ENCODE data around the gene CDC5L. TPM values are rescaled to one million over a fixed set of nuclear protein-coding genes. Genes with fewer than 3 reads are reported as not detected.

CDC5L gene
- total RNA-seq, 1 donor from 2014 or later = 18.2 TPM

- Mint-ChIP-seq H3K4me1 (ENCODE audit: low read depth, unreplicated experiment) (peaks cover 19% of the 10 kb centered on the region), H3K36me3 (ENCODE audit: low read depth, unreplicated experiment) (no peaks in the 10 kb centered on the region), H3K9me3 (ENCODE audit: unreplicated experiment) (peaks cover 2% of the 10 kb centered on the region), H3K27ac (ENCODE audit: unreplicated experiment) (peak overlapping the region; percentile 22), H3K27me3 (ENCODE audit: low read depth, unreplicated experiment) (peaks cover 2% of the 10 kb centered on the region), H3K4me3 (ENCODE audit: unreplicated experiment) (no peak overlapping the region)
- TF ChIP-seq EZH2 (IDR thresholded peaks at IDR 0.05; ENCODE audit: insufficient read depth, low read length) = no peak
- peak; percentile 56 for DNase-seq (ENCODE audit: low read depth)
- no peak overlapping the region for H3K4me3 ChIP-seq (ENCODE audit: insufficient read depth, low read depth, low read length)
- no peaks in the 10 kb centered on the region for H3K79me2 ChIP-seq (ENCODE audit: insufficient read depth, low read length)
- no peak overlapping the region for H3K9ac ChIP-seq (ENCODE audit: low read length)
- H3K4me2 ChIP-seq (ENCODE audit: low read length) = no peak overlapping the region
- no peaks in the 10 kb centered on the region for H4K20me1 ChIP-seq (ENCODE audit: insufficient read depth, low read length)
- H3K27ac ChIP-seq (ENCODE audit: low read depth, low read length) = no peak overlapping the region
- H3K9me3 ChIP-seq (ENCODE audit: insufficient read depth, low read depth, low read length) = no peaks in the 10 kb centered on the region
- FAIRE-seq = no peak
- H2AFZ ChIP-seq (ENCODE audit: low read depth, low read length) = no peak overlapping the region
- no peaks in the 10 kb centered on the region for H3K27me3 ChIP-seq (ENCODE audit: insufficient read depth, low read length)
- no peaks in the 10 kb centered on the region for H3K4me1 ChIP-seq (ENCODE audit: insufficient read depth, low read length)
- H3K36me3 ChIP-seq (ENCODE audit: insufficient read depth, low read length) = no peaks in the 10 kb centered on the region
Measured at GRCh38 chr6:44464527-44465310, 77.2 kb downstream of the CDC5L start.

- peaks cover 24% of the 10 kb centered on the region for H3K4me1 Mint-ChIP-seq (ENCODE audit: low read depth, unreplicated experiment)
- no peak overlapping the region for H3K27ac Mint-ChIP-seq (ENCODE audit: unreplicated experiment)
- no peak for TF ChIP-seq EZH2 (IDR thresholded peaks at IDR 0.05; ENCODE audit: insufficient read depth, low read length)
- no peak for TF ChIP-seq CTCF (IDR thresholded peaks at IDR 0.05; ENCODE audit: insufficient read depth, low read depth, low read length)
- H3K79me2 ChIP-seq (ENCODE audit: insufficient read depth, low read length) = no peaks in the 10 kb centered on the region
- H3K27me3 ChIP-seq (ENCODE audit: insufficient read depth, low read length) = no peaks in the 10 kb centered on the region
- H3K4me3 Mint-ChIP-seq (ENCODE audit: unreplicated experiment) = no peak overlapping the region
- H3K9me3 ChIP-seq (ENCODE audit: insufficient read depth, low read depth, low read length) = no peaks in the 10 kb centered on the region
- DNase-seq (ENCODE audit: low read depth) (no peak), FAIRE-seq (no peak)
- no peak overlapping the region for H3K27ac ChIP-seq (ENCODE audit: low read depth, low read length)
- peaks cover 2% of the 10 kb centered on the region for H3K9me3 Mint-ChIP-seq (ENCODE audit: unreplicated experiment)
- H2AFZ ChIP-seq (ENCODE audit: low read depth, low read length) = no peak overlapping the region
- H3K36me3 ChIP-seq (ENCODE audit: insufficient read depth, low read length) = no peaks in the 10 kb centered on the region
- H3K9ac ChIP-seq (ENCODE audit: low read length) = no peak overlapping the region
- H3K27me3 Mint-ChIP-seq (ENCODE audit: low read depth, unreplicated experiment) = peaks cover 2% of the 10 kb centered on the region
- no peaks in the 10 kb centered on the region for H3K36me3 Mint-ChIP-seq (ENCODE audit: low read depth, unreplicated experiment)
- H3K4me1 ChIP-seq (ENCODE audit: insufficient read depth, low read length) = no peaks in the 10 kb centered on the region
- no peak overlapping the region for H3K4me2 ChIP-seq (ENCODE audit: low read length)
- H3K4me3 ChIP-seq (ENCODE audit: insufficient read depth, low read depth, low read length) = no peak overlapping the region
- H4K20me1 ChIP-seq (ENCODE audit: insufficient read depth, low read length) = no peaks in the 10 kb centered on the region
Measured at GRCh38 chr6:44466955-44467354, 79.4 kb downstream of the CDC5L start.

- H3K27ac ChIP-seq (ENCODE audit: low read depth, low read length) = no peak overlapping the region
- H3K79me2 ChIP-seq (ENCODE audit: insufficient read depth, low read length) = no peaks in the 10 kb centered on the region
- no peak overlapping the region for H3K4me3 Mint-ChIP-seq (ENCODE audit: unreplicated experiment)
- no peaks in the 10 kb centered on the region for H3K27me3 ChIP-seq (ENCODE audit: insufficient read depth, low read length)
- DNase-seq (ENCODE audit: low read depth) = no peak
- no peak for FAIRE-seq
- no peak overlapping the region for H3K4me2 ChIP-seq (ENCODE audit: low read length)
- no peaks in the 10 kb centered on the region for H3K9me3 Mint-ChIP-seq (ENCODE audit: unreplicated experiment)
- no peak overlapping the region for H3K27ac Mint-ChIP-seq (ENCODE audit: unreplicated experiment)
- no peaks in the 10 kb centered on the region for H3K4me1 ChIP-seq (ENCODE audit: insufficient read depth, low read length)
- peaks cover 23% of the 10 kb centered on the region for H3K4me1 Mint-ChIP-seq (ENCODE audit: low read depth, unreplicated experiment)
- H3K9ac ChIP-seq (ENCODE audit: low read length) = no peak overlapping the region
- H3K36me3 Mint-ChIP-seq (ENCODE audit: low read depth, unreplicated experiment) = no peaks in the 10 kb centered on the region
- H3K4me3 ChIP-seq (ENCODE audit: insufficient read depth, low read depth, low read length) = no peak overlapping the region
- no peaks in the 10 kb centered on the region for H3K9me3 ChIP-seq (ENCODE audit: insufficient read depth, low read depth, low read length)
- H4K20me1 ChIP-seq (ENCODE audit: insufficient read depth, low read length) = no peaks in the 10 kb centered on the region
- no peaks in the 10 kb centered on the region for H3K36me3 ChIP-seq (ENCODE audit: insufficient read depth, low read length)
- no peaks in the 10 kb centered on the region for H3K27me3 Mint-ChIP-seq (ENCODE audit: low read depth, unreplicated experiment)
- H2AFZ ChIP-seq (ENCODE audit: low read depth, low read length) = no peak overlapping the region
- TF ChIP-seq CTCF (IDR thresholded peaks at IDR 0.05; ENCODE audit: insufficient read depth, low read depth, low read length) (no peak), EZH2 (IDR thresholded peaks at IDR 0.05; ENCODE audit: insufficient read depth, low read length) (no peak)
Measured at GRCh38 chr6:44468835-44469234, 81.3 kb downstream of the CDC5L start.
